ENCODE results near the gene POMGNT2.
A peak's percentile ranks its signal among the peaks of the same experiment; 100 is the strongest.

POMGNT2 gene

GRCh38 chr3:43105596-43106292, at the start of gene POMGNT2:
TSS of gene POMGNT2 (minus strand) at chr3:43106079. CDS start at chr3:43081431, 24,648 bp downstream.
- peak; percentile 74 to 86 for DNase-seq (ENCODE audit: low read depth in 1 of 2, low spot score in 1 of 2)

GRCh38 chr3:43154980-43155379, 49.1 kb upstream of the POMGNT2 start:
- DNase-seq (ENCODE audit: low read depth in 1 of 2, low spot score in 1 of 2), result no peak

- no peak for DNase-seq (ENCODE audit: low read depth in 1 of 2, low spot score in 1 of 2)
Observed at GRCh38 chr3:43153216-43154083, 47.6 kb upstream of the POMGNT2 start.

- DNase-seq (ENCODE audit: low read depth in 1 of 2, low spot score in 1 of 2), result no peak
Observed at GRCh38 chr3:43152649-43153048, 46.8 kb upstream of the POMGNT2 start.

- DNase-seq (ENCODE audit: low read depth in 1 of 2, low spot score in 1 of 2), result no peak
Observed at GRCh38 chr3:43148033-43148432, 42.2 kb upstream of the POMGNT2 start.

GRCh38 chr3:43146599-43146998, 40.7 kb upstream of the POMGNT2 start:
- no peak for DNase-seq (ENCODE audit: low read depth in 1 of 2, low spot score in 1 of 2)

- no peak for DNase-seq (ENCODE audit: low read depth in 1 of 2, low spot score in 1 of 2)
Observed at GRCh38 chr3:43144761-43145490, 39.0 kb upstream of the POMGNT2 start.

- no peak for DNase-seq (ENCODE audit: low read depth in 1 of 2, low spot score in 1 of 2)
Observed at GRCh38 chr3:43142472-43142871, 36.6 kb upstream of the POMGNT2 start.

GRCh38 chr3:43138488-43139231, 32.8 kb upstream of the POMGNT2 start:
- no peak for DNase-seq (ENCODE audit: low read depth in 1 of 2, low spot score in 1 of 2)

GRCh38 chr3:43132870-43133636, 27.2 kb upstream of the POMGNT2 start:
- DNase-seq (ENCODE audit: low read depth in 1 of 2, low spot score in 1 of 2), result no peak

- no peak for DNase-seq (ENCODE audit: low read depth in 1 of 2, low spot score in 1 of 2)
Observed at GRCh38 chr3:43132193-43132592, 26.3 kb upstream of the POMGNT2 start.

- no peak for DNase-seq (ENCODE audit: low read depth in 1 of 2, low spot score in 1 of 2)
Observed at GRCh38 chr3:43128464-43128863, 22.6 kb upstream of the POMGNT2 start.

- DNase-seq (ENCODE audit: low read depth in 1 of 2, low spot score in 1 of 2), result no peak
Observed at GRCh38 chr3:43126536-43126935, 20.7 kb upstream of the POMGNT2 start.

GRCh38 chr3:43123895-43124294, 18.0 kb upstream of the POMGNT2 start:
- DNase-seq (ENCODE audit: low read depth in 1 of 2, low spot score in 1 of 2), result no peak

- DNase-seq (ENCODE audit: low read depth in 1 of 2, low spot score in 1 of 2), result no peak
Observed at GRCh38 chr3:43120937-43121336, 15.1 kb upstream of the POMGNT2 start.

- DNase-seq (ENCODE audit: low read depth in 1 of 2, low spot score in 1 of 2), result no peak
Observed at GRCh38 chr3:43117257-43117656, 11.4 kb upstream of the POMGNT2 start.

- no peak for DNase-seq (ENCODE audit: low read depth in 1 of 2, low spot score in 1 of 2)
Observed at GRCh38 chr3:43113671-43114070, 7.8 kb upstream of the POMGNT2 start.

GRCh38 chr3:43106293-43106628, 382 bp upstream of the POMGNT2 start:
- no peak for DNase-seq (ENCODE audit: low read depth in 1 of 2, low spot score in 1 of 2)

GRCh38 chr3:43104660-43105595, 951 bp downstream of the POMGNT2 start:
- DNase-seq (ENCODE audit: low read depth in 1 of 2, low spot score in 1 of 2), result peak in 1 of 2 donors; percentile 4

All from activated CD4-positive, alpha-beta T cell treated with anti-CD3 and anti-CD28 coated beads, Interleukin-2, amount 50 U/mL, for 24 hours (primary cell).